M059J (cell line): ENCODE measurements around the gene OMG. TPM values are rescaled to one million over a fixed set of nuclear protein-coding genes. Genes with fewer than 3 reads are reported as not detected.
"Not testable (repeated sequence)": the region's sequence is repeated elsewhere in the genome, so short reads cannot be mapped to it uniquely, and the experiment has no call there.

ENCODE experiments used
- DNase-seq: peaks from one replicate; pipeline ENCODE4 v3.0.0-alpha.2; 2012; ENCODE audit warnings: low read depth
- total RNA-seq: library from RNA; depleted of rRNA; stranded (reverse); fragments of >200 nt; shearing (Covaris generic); gene quantifications from 2 replicates; pipeline ENCODE4 v1.2.3, GENCODE V29; 2014; rRNA removed

Gene OMG
- total RNA-seq, 1 experiment from 2014 or later, result not detected

- DNase-seq, result not testable (repeated sequence)
These were observed 34.1 kb downstream of the OMG start for GRCh38 chr17:31262923-31263322.

GRCh38 chr17:31261601-31262000 lies 35.4 kb downstream of the OMG start:
- no peak for DNase-seq

- DNase-seq, result no peak
These were observed 36.9 kb downstream of the OMG start for GRCh38 chr17:31260151-31260550.

- no peak for DNase-seq
These were observed 40.1 kb downstream of the OMG start for GRCh38 chr17:31256936-31257335.

- no peak for DNase-seq
These were observed 42.4 kb downstream of the OMG start for GRCh38 chr17:31254654-31255053.

GRCh38 chr17:31252741-31253140 lies 44.3 kb downstream of the OMG start:
- no peak for DNase-seq

- DNase-seq, result no peak
These were observed 45.1 kb downstream of the OMG start for GRCh38 chr17:31251970-31252328.

GRCh38 chr17:31251105-31251969 lies 45.7 kb downstream of the OMG start:
- DNase-seq, result peak; percentile 44

- no peak for DNase-seq
These were observed 46.8 kb downstream of the OMG start for GRCh38 chr17:31250229-31250628.

GRCh38 chr17:31249835-31250141 lies 47.3 kb downstream of the OMG start:
- DNase-seq, result peak; percentile 19

- DNase-seq, result peak; percentile 87
These were observed 47.8 kb downstream of the OMG start for GRCh38 chr17:31248986-31249834.

Other genes starting within 250 kb of the OMG start
- 15.4 and 29.9 TPM in 2 replicates for gene NF1, start 202.3 kb downstream of the OMG start, total RNA-seq
- 1.5 and 2.4 TPM in 2 replicates for gene EVI2B, start 16.8 kb upstream of the OMG start, total RNA-seq
- 7.4 and 7.7 TPM in 2 replicates for gene EVI2A, start 24.4 kb upstream of the OMG start, total RNA-seq
- gene RAB11FIP4, start 94.4 kb upstream of the OMG start, total RNA-seq, result 2.0 and 2.7 TPM in 2 replicates